Liver (tissue), 9 donors: ENCODE results near the gene KMT2D. TPM values are rescaled to one million over a fixed set of nuclear protein-coding genes. Genes with fewer than 3 reads are reported as not detected.

ENCODE experiments used
- DNase-seq: peaks from one replicate; pipeline ENCODE4 v3.0.0-alpha.2; 2017; ENCODE audit warnings: low spot score
- H3K27ac ChIP-seq, 2 donors: one replicate each; pipeline ENCODE4 v1.7.0; 2013; ENCODE audit warnings: inconsistent platforms in 2 of 2, low read length in 2 of 2, control low read depth in 1 of 2, low read depth in 1 of 2, mild to moderate bottlenecking in 1 of 2
- H3K27me3 ChIP-seq, 4 donors: one replicate each; pipeline versions ENCODE4 v1.6.1 to v1.7.0; 2013; ENCODE audit warnings: low read length in 3 of 4, inconsistent platforms in 1 of 4, mild to moderate bottlenecking in 1 of 4, moderate library complexity in 1 of 4; ENCODE audit not compliant: control insufficient read depth in 4 of 4, insufficient read depth in 4 of 4
- H3K36me3 ChIP-seq, 4 donors: one replicate each; pipeline versions ENCODE4 v1.6.1 to v1.7.0; 2013; ENCODE audit warnings: low read length in 3 of 4, mild to moderate bottlenecking in 3 of 4, low read depth in 1 of 4, moderate library complexity in 1 of 4; ENCODE audit not compliant: control insufficient read depth in 4 of 4, insufficient read depth in 3 of 4
- H3K4me1 ChIP-seq, 4 donors: one replicate each; pipeline versions ENCODE4 v1.6.1 to v1.7.0; 2013; ENCODE audit warnings: low read length in 3 of 4, mild to moderate bottlenecking in 3 of 4, moderate library complexity in 1 of 4; ENCODE audit not compliant: control insufficient read depth in 4 of 4, insufficient read depth in 4 of 4
- H3K4me3 ChIP-seq, 3 donors: one replicate each; pipeline versions ENCODE4 v1.6.1 to v1.7.0; 2013; ENCODE audit warnings: low read length in 3 of 3, control low read depth in 1 of 3, low read depth in 1 of 3, mild to moderate bottlenecking in 1 of 3
- H3K9ac ChIP-seq, 2 donors: one replicate each; pipeline ENCODE4 v1.7.0; 2013; ENCODE audit warnings: low read length in 2 of 2, mild to moderate bottlenecking in 2 of 2, moderate library complexity in 2 of 2, control low read depth in 1 of 2, low read depth in 1 of 2
- H3K9me3 ChIP-seq, 4 donors: one replicate each; pipeline versions ENCODE4 v1.6.1 to v1.7.0; 2013; ENCODE audit warnings: low read length in 3 of 4; ENCODE audit not compliant: control insufficient read depth in 4 of 4
- CTCF ChIP-seq: fragments of 150-350 bp; IDR thresholded peaks from 2 replicates; pipeline ENCODE4 v1.5.1; 2017; ENCODE audit warnings: improper control_type of control experiment, low read depth, low read length; ENCODE audit not compliant: missing input control
- EGR1 ChIP-seq, 2 donors: IDR thresholded peaks; 2 replicates each; pipeline ENCODE4 v1.6.1; 2016 to 2018; ENCODE audit warnings: antibody characterized with exemption in 2 of 2, low read depth in 2 of 2
- FOXA1 ChIP-seq: IDR thresholded peaks from 2 replicates; pipeline ENCODE4 v1.6.1; 2016; ENCODE audit warnings: antibody characterized with exemption
- FOXA2 ChIP-seq: IDR thresholded peaks from 2 replicates; pipeline ENCODE4 v1.6.1; 2016; ENCODE audit warnings: antibody characterized with exemption
- HNF4A ChIP-seq, 2 donors: conservative IDR thresholded peaks; 2 replicates each; pipeline ENCODE4 v1.6.1; 2016; ENCODE audit warnings: antibody characterized with exemption in 2 of 2, mild to moderate bottlenecking in 2 of 2
- HNF4G ChIP-seq: IDR thresholded peaks from 2 replicates; pipeline ENCODE4 v1.6.1; 2016; ENCODE audit warnings: antibody characterized with exemption
- RAD21 ChIP-seq, 2 donors: IDR thresholded peaks; 2 replicates each; pipeline ENCODE4 v1.6.1; 2016; ENCODE audit warnings: antibody characterized with exemption in 2 of 2, mild to moderate bottlenecking in 2 of 2
- SP1 ChIP-seq: IDR thresholded peaks from 2 replicates; pipeline ENCODE4 v1.6.1; 2018; ENCODE audit warnings: antibody characterized with exemption, mild to moderate bottlenecking
- TAF1 ChIP-seq: conservative IDR thresholded peaks from 2 replicates; pipeline ENCODE4 v1.6.1; 2016; ENCODE audit warnings: antibody characterized with exemption, mild to moderate bottlenecking
- YY1 ChIP-seq: IDR thresholded peaks from 2 replicates; pipeline ENCODE4 v1.6.1; 2016; ENCODE audit warnings: antibody characterized with exemption, mild to moderate bottlenecking
- WGBS: extraction: QIAGEN DNeasy Blood & Tissue Kit; methylation state at CpG from one replicate; pipeline ENCODE4 v1.1.7; 2013; 5-methylcytosine and 5-hydroxymethylcytosine counted together
- polyA plus RNA-seq, 2 donors: library from polyadenylated mRNA; stranded (reverse) in 1 of 2; unstranded in 1 of 2; fragments of 200-250 nt in 1 of 2; fragments of >200 nt in 1 of 2; fragmentation: Nextera tagmentation in 1 of 2; extraction: Ambion mirVana in 1 of 2; gene quantifications; one replicate each; pipeline versions ENCODE4 v1.2.1 to v1.2.3, GENCODE V29; 2013 to 2015
- total RNA-seq, 2 donors: library from RNA; depleted of rRNA; stranded (reverse); fragments of >200 nt; gene quantifications; one replicate each; pipeline ENCODE4 v1.2.3, GENCODE V29; 2014
- TF ChIP-seq, protein P1 (sequence below): IDR thresholded peaks from 2 replicates; pipeline ENCODE4 v1.6.1; 2016; ENCODE audit warnings: antibody characterized with exemption, mild to moderate bottlenecking
- TF ChIP-seq, protein P2 (sequence below): IDR thresholded peaks from 2 replicates; pipeline ENCODE4 v1.6.1; 2016; ENCODE audit warnings: antibody characterized with exemption
- TF ChIP-seq, protein P3 (sequence below): IDR thresholded peaks from 2 replicates; pipeline ENCODE4 v1.6.1; 2016; ENCODE audit warnings: antibody characterized with exemption
- TF ChIP-seq, protein P4 (sequence below): IDR thresholded peaks from 2 replicates; pipeline ENCODE4 v1.6.1; 2016; ENCODE audit warnings: antibody characterized with exemption
- donor health status: healthy.
- donor health status: healthy.
- donor health status: healthy.
- donor health status: healthy.
- donor health status: healthy.

KMT2D gene
- total and polyA plus RNA-seq, 4 donors, result 4.5 to 53.8 (median 25.0) TPM

DNA sequence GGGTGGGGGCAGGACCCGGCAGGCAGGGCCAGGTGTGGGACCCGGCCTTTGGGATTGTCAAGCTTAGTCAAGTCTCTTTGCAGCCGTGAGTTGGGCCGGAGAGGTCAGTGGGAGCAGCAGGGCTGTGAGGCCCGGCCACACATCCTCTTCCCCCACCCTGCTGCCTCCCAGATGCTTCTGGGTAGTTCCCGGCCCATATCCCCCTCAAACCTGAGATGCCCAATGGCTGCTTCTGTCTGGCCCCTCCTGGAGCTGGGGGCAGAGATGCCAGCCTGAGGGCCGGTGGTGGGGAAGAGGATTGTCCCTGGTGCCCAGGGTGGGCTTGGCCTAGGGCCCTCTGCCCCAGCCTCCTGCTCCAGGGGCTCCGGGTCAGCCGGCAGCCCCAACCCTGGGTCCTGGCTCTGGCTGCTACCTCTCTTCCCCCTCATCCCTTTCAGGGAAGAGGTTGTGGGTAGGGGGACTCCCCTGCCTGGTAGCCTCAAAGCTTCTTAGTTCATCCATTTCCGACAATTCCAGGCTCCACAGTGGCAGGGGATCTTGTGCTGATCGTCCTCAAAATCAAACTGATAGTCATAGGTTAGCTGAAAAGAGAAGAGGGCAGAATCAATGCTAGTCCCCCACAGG is 39.2 kb downstream of the KMT2D start:
- TF ChIP-seq, protein P1, sequence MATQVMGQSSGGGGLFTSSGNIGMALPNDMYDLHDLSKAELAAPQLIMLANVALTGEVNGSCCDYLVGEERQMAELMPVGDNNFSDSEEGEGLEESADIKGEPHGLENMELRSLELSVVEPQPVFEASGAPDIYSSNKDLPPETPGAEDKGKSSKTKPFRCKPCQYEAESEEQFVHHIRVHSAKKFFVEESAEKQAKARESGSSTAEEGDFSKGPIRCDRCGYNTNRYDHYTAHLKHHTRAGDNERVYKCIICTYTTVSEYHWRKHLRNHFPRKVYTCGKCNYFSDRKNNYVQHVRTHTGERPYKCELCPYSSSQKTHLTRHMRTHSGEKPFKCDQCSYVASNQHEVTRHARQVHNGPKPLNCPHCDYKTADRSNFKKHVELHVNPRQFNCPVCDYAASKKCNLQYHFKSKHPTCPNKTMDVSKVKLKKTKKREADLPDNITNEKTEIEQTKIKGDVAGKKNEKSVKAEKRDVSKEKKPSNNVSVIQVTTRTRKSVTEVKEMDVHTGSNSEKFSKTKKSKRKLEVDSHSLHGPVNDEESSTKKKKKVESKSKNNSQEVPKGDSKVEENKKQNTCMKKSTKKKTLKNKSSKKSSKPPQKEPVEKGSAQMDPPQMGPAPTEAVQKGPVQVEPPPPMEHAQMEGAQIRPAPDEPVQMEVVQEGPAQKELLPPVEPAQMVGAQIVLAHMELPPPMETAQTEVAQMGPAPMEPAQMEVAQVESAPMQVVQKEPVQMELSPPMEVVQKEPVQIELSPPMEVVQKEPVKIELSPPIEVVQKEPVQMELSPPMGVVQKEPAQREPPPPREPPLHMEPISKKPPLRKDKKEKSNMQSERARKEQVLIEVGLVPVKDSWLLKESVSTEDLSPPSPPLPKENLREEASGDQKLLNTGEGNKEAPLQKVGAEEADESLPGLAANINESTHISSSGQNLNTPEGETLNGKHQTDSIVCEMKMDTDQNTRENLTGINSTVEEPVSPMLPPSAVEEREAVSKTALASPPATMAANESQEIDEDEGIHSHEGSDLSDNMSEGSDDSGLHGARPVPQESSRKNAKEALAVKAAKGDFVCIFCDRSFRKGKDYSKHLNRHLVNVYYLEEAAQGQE, result no peak
- TF ChIP-seq FOXA2 (no peak), CTCF (no peak), SP1 (no peak), EGR1 (IDR thresholded peaks at IDR 0.05; ENCODE audit: low read depth in 2 of 2) (no peak), YY1 (no peak), RAD21 (IDR thresholded peaks at IDR 0.05) (no peak)
- TF ChIP-seq, protein P2, sequence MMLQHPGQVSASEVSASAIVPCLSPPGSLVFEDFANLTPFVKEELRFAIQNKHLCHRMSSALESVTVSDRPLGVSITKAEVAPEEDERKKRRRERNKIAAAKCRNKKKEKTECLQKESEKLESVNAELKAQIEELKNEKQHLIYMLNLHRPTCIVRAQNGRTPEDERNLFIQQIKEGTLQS, result no peak
- TF ChIP-seq, protein P3, sequence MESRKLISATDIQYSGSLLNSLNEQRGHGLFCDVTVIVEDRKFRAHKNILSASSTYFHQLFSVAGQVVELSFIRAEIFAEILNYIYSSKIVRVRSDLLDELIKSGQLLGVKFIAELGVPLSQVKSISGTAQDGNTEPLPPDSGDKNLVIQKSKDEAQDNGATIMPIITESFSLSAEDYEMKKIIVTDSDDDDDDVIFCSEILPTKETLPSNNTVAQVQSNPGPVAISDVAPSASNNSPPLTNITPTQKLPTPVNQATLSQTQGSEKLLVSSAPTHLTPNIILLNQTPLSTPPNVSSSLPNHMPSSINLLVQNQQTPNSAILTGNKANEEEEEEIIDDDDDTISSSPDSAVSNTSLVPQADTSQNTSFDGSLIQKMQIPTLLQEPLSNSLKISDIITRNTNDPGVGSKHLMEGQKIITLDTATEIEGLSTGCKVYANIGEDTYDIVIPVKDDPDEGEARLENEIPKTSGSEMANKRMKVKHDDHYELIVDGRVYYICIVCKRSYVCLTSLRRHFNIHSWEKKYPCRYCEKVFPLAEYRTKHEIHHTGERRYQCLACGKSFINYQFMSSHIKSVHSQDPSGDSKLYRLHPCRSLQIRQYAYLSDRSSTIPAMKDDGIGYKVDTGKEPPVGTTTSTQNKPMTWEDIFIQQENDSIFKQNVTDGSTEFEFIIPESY, result no peak
- H3K4me3 ChIP-seq, result no peak overlapping the region
- no peaks in the 10 kb centered on the region for H3K9me3 ChIP-seq
- no peaks in the 10 kb centered on the region for H3K27me3 ChIP-seq
- WGBS, result 90% methylated on average over 11 of the region's 11 CpGs
- H3K4me1 ChIP-seq, result peaks cover 4 to 16% (median 9%) of the 10 kb centered on the region in 4 donors
- H3K9ac ChIP-seq, result no peak overlapping the region
- no peak overlapping the region for H3K27ac ChIP-seq
- peaks cover 15 to 50% (median 44%) of the 10 kb centered on the region in 4 donors for H3K36me3 ChIP-seq
- no peak for DNase-seq

DNA sequence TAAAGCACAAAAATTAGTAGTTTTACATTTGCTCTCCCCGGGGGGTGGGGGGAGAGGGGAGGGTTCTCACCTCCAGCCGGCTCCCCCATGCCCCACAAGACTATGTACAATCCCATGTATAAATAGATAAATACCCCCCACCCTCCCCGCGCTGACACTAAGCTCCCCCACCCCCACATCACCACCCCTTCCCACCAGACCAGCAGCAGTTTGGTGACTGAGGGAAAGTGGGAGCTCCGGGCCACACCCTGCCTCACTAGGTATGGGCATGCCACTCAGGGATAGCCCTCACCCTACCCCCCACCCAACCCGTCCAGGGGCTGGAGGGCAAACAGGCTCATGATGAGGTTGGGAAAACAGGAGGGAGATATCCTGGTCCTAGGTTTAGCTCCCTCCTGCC is 40.2 kb downstream of the KMT2D start:
- Histone ChIP-seq H3K27ac (no peak overlapping the region), H3K9ac (no peak overlapping the region), H3K36me3 (peaks cover 10 to 40% (median 34%) of the 10 kb centered on the region in 4 donors), H3K4me3 (no peak overlapping the region), H3K4me1 (peaks cover 4 to 16% (median 9%) of the 10 kb centered on the region in 4 donors), H3K9me3 (no peaks in the 10 kb centered on the region), H3K27me3 (no peaks in the 10 kb centered on the region)
- TF ChIP-seq, protein P2, result no peak
- TF ChIP-seq HNF4G, result no peak
- no peak for TF ChIP-seq HNF4A (conservative IDR thresholded peaks at IDR 0.05)
- TF ChIP-seq FOXA2, result no peak
- TF ChIP-seq FOXA1, result no peak
- no peak for TF ChIP-seq CTCF
- TF ChIP-seq RAD21 (IDR thresholded peaks at IDR 0.05), result no peak
- TF ChIP-seq, protein P4, sequence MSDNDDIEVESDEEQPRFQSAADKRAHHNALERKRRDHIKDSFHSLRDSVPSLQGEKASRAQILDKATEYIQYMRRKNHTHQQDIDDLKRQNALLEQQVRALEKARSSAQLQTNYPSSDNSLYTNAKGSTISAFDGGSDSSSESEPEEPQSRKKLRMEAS, result no peak
- no peak for TF ChIP-seq TAF1
- TF ChIP-seq YY1, result no peak
- TF ChIP-seq, protein P1, result no peak
- WGBS, result 91% methylated on average over 6 of the region's 6 CpGs
- DNase-seq, result no peak
